Adrenal gland (tissue), 12 donors: ENCODE data around the gene RHEX. TPM values are rescaled to one million over a fixed set of nuclear protein-coding genes. Genes with fewer than 3 reads are reported as not detected.

ENCODE experiments used
- DNase-seq, 7 donors: peaks; one replicate each; pipeline ENCODE4 v3.0.0-alpha.2; 2019 to 2020
- H3K27ac ChIP-seq, 5 donors: fragments of 200-600 bp; sonication (generic) in 4 of 5; 1 replicate in 3 of 5; 2 replicates in 2 of 5; pipeline versions ENCODE4 v1.5.1 to v1.8.0; 2016 to 2020; ENCODE audit warnings: mild to moderate bottlenecking in 1 of 5
- H3K27me3 ChIP-seq: fragments of 200-600 bp; 2 replicates; pipeline ENCODE4 v1.8.0; 2021
- H3K36me3 ChIP-seq, 2 donors: fragments of 200-600 bp; replicated peaks in 1 of 2; 1 replicate in 1 of 2; 2 replicates in 1 of 2; pipeline versions ENCODE4 v1.5.1 to v1.8.0; 2018 to 2022
- H3K4me1 ChIP-seq, 2 donors: fragments of 200-600 bp; replicated peaks in 1 of 2; 1 replicate in 1 of 2; 2 replicates in 1 of 2; pipeline versions ENCODE4 v1.5.1 to v1.8.0; 2018 to 2021
- H3K4me3 ChIP-seq, 4 donors: fragments of 200-600 bp; sonication (generic) in 3 of 4; one replicate each; pipeline ENCODE4 v1.5.1; 2016 to 2018
- H3K9me3 ChIP-seq, 3 donors: fragments of 200-600 bp; sonication (generic) in 1 of 3; replicated peaks in 1 of 3; 1 replicate in 2 of 3; 2 replicates in 1 of 3; pipeline versions ENCODE4 v1.5.1 to v1.8.0; 2016 to 2021
- CTCF ChIP-seq, 6 experiments: fragments of 450-650 bp in 4 of 6; fragments of 200-600 bp in 2 of 6; sonication (generic) in 1 of 6; IDR thresholded peaks; 1 replicate in 5 of 6; 2 replicates in 1 of 6; pipeline versions ENCODE4 v1.5.1 to v1.8.0; 2016 to 2021; ENCODE audit warnings: antibody characterized with exemption in 6 of 6, mild to moderate bottlenecking in 2 of 6, moderate library complexity in 1 of 6
- POLR2A ChIP-seq, 2 donors: fragments of 450-650 bp; IDR thresholded peaks; one replicate each; pipeline ENCODE4 v1.6.1; 2017; ENCODE audit warnings: antibody characterized with exemption in 2 of 2, mild to moderate bottlenecking in 2 of 2, moderate library complexity in 1 of 2
- WGBS, 4 donors: extraction: QIAGEN DNeasy Blood & Tissue Kit in 2 of 4; methylation state at CpG; one replicate each; pipeline versions ENCODE4 v1.1.5 to v1.1.7; 2013 to 2017; 5-methylcytosine and 5-hydroxymethylcytosine counted together
- intact Hi-C, 2 donors: fragments of 100-400 bp; cut with DNase I; formaldehyde crosslinking; loops; one replicate each; pipeline versions ENCODE4 v1.14.1 to v1.15.0; 2022 to 2023
- polyA plus RNA-seq, 3 donors: library from polyadenylated mRNA; stranded (reverse); fragments of 200-250 nt in 2 of 3; fragments of 350-450 nt in 1 of 3; fragmentation: Illumina TruSeq in 1 of 3; extraction: RNeasy Lipid Tissue Mini Kit (QIAGEN cat#74804) in 1 of 3; gene quantifications; one replicate each; pipeline ENCODE4 v1.2.3, GENCODE V29; 2013 to 2014
- total RNA-seq, 9 donors: library from RNA; depleted of rRNA in 4 of 9; stranded (reverse); fragments of >200 nt in 4 of 9; fragments of 120-200 nt in 1 of 9; fragmentation: NEBNext Ultra II Directional in 1 of 9; extraction: Animal tissue kit (Norgen Biotek cat#: 25700) in 1 of 9; gene quantifications; one replicate each; pipeline versions ENCODE4 v1.1.0 to v1.2.4, GENCODE V29; 2013 to 2023
- donor health status: healthy with polysubstance abuse.
- donor health status: Bipolar disorder and iron deficiency.
- donor health status: DM: yes; HTN: yes; CAD: no.
- donor health status: DM: no; HTN: no; CAD: no.
- donor health status: DM: no; HTN: no; CAD: no.
- donor health status: DM: yes; HTN: yes; CAD: no.

RHEX gene
- total and polyA plus RNA-seq, 12 donors: 0.13 to 0.33 (median 0.17) TPM; not detected in 9

GRCh38 chr1:206030714-206031113 is 22.3 kb upstream of the RHEX start:
- intact Hi-C loops: loop anchor here in 1 of 2 donors (10.0 kb wide), 1 partner anchor 74 kb away; no protein-coding TSS in a partner anchor
- Histone ChIP-seq H3K9me3 (no peaks in the 10 kb centered on the region), H3K4me1 (peaks cover 0 to 7% of the 10 kb centered on the region in 2 donors), H3K36me3 (no peaks in the 10 kb centered on the region), H3K4me3 (no peak overlapping the region), H3K27me3 (peaks cover 28% of the 10 kb centered on the region), H3K27ac (no peak overlapping the region)
- 4 to 13% (median 10%) methylated on average over 4 of the region's 4 CpGs for WGBS, 4 donors
- TF ChIP-seq CTCF (IDR thresholded peaks at IDR 0.05) (peak; percentile 68 to 73 (median 72)), POLR2A (IDR thresholded peaks at IDR 0.05) (no peak)
- peak; percentile 55 to 80 (median 72) for DNase-seq

GRCh38 chr1:206032380-206033140 is 20.4 kb upstream of the RHEX start:
- no peak overlapping the region for H3K27ac ChIP-seq
- no peak for TF ChIP-seq CTCF (IDR thresholded peaks at IDR 0.05)
- TF ChIP-seq POLR2A (IDR thresholded peaks at IDR 0.05): no peak
- peaks cover 30% of the 10 kb centered on the region for H3K27me3 ChIP-seq
- no peak for DNase-seq
- H3K36me3 ChIP-seq: no peaks in the 10 kb centered on the region
- H3K9me3 ChIP-seq: no peaks in the 10 kb centered on the region
- intact Hi-C loops: loop anchor here in 1 of 2 donors (10.0 kb wide), 1 partner anchor 72 kb away; no protein-coding TSS in a partner anchor
- H3K4me3 ChIP-seq: no peak overlapping the region
- WGBS, 4 donors: 55 to 67% (median 57%) methylated on average over 5 of the region's 5 CpGs
- H3K4me1 ChIP-seq: peaks cover 0 to 7% of the 10 kb centered on the region in 2 donors

GRCh38 chr1:206035027-206035426 is 17.9 kb upstream of the RHEX start:
- intact Hi-C loops: loop anchor here in 1 of 2 donors (10.0 kb wide), 1 partner anchor 70 kb away; no protein-coding TSS in a partner anchor
- peaks cover 0 to 7% of the 10 kb centered on the region in 2 donors for H3K4me1 ChIP-seq
- DNase-seq: no peak
- H3K4me3 ChIP-seq: no peak overlapping the region
- no peak overlapping the region for H3K27ac ChIP-seq
- H3K27me3 ChIP-seq: peaks cover 34% of the 10 kb centered on the region
- TF ChIP-seq CTCF (IDR thresholded peaks at IDR 0.05) (no peak), POLR2A (IDR thresholded peaks at IDR 0.05) (no peak)
- 66 to 74% (median 71%) methylated on average over 5 of the region's 5 CpGs for WGBS, 4 donors
- H3K9me3 ChIP-seq: no peaks in the 10 kb centered on the region
- H3K36me3 ChIP-seq: no peaks in the 10 kb centered on the region

DNA sequence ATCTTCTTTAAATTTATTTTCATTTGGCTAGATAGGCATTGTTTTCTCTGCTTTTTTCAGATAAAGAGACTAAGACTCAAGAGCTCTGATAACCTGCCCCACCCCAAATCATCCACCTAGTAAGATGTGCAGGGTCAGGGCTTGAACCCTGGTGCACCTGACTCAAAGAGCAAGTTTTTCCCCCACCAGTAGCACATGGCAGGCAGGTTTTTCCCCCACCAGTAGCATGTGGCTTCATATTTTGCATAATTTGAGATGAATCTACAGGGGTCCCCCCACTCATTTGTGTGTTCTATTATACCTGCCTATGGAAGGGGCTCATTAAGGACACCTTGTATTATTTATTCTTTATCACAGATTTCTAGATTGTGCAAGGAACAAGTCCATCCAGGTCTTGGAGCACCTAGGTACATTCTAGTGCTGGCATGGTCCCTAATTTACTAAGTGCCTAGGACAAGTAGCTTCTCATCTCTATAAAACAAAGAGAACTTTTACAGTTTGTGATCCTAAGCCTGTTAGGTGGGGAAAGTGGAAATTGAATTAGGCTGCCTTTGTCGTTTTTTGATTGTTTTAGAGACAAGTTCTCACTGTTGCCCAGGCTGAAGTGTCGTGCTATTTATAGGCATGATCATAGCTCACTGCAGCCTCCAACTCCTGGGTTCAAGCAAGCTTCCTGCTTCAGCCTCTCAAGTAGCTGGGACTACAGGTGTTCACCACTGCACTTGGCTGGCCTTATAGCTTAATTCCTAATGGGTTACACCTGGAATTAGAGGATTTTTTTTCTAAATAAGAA is 16.1 kb upstream of the RHEX start:
- intact Hi-C loops: loop anchor here in 1 of 2 donors (10.0 kb wide), 1 partner anchor 68 kb away; no protein-coding TSS in a partner anchor
- no peaks in the 10 kb centered on the region for H3K36me3 ChIP-seq
- WGBS, 4 donors: 32 to 48% (median 44%) methylated on average over 2 of the region's 2 CpGs
- H3K9me3 ChIP-seq: no peaks in the 10 kb centered on the region
- no peak for TF ChIP-seq CTCF (IDR thresholded peaks at IDR 0.05)
- no peak for TF ChIP-seq POLR2A (IDR thresholded peaks at IDR 0.05)
- no peak overlapping the region for H3K27ac ChIP-seq
- H3K4me1 ChIP-seq: peaks cover 0 to 7% of the 10 kb centered on the region in 2 donors
- no peak overlapping the region for H3K4me3 ChIP-seq
- no peak for DNase-seq
- H3K27me3 ChIP-seq: peaks cover 41% of the 10 kb centered on the region
